ENCODE results near the gene RELL1. TPM values are rescaled to one million over a fixed set of nuclear protein-coding genes. Genes with fewer than 3 reads are reported as not detected.

The RELL1 gene
- total RNA-seq, 1 donor from 2014 or later = 40.6 TPM

DNA sequence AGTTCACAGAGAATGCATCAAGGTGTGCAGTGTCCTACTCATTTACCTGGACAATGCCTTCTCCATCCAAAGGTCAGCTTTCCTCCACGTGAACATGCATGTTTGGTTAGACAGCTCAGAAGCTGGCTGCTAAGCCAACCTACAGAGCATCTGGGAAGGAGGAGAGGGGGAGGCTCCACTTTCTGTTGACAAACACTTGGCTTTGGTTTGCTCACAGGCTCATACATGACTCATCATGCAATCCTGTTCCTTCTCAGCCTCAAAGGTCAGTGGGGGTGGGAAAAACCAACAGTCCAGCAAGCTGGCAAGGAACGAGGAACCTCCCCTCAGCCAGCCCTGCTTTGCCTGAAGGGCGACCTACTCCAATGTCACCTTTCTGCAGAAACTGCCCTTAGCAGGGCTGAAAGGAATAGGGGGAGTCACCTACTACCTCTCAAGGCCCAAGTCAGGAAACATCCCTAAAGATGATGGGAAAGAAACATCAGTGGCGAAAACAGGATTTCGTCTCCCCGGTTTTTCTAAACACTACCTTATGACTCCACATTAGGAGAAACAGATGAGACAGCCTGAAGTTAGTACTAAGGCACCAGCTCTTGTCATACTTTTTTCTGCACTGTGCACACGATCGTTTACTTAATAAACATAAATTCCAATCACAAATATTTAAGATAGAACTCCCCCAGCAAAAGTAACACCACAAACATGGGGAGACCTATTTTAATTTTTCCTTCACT is 37.9 kb downstream of the RELL1 start:
- peak; percentile 84 for DNase-seq (ENCODE audit: low spot score)
- intact Hi-C loops (cut with DNase I) = loop anchor here (5.0 kb wide), 1 partner anchor 39 kb away; the partner anchor contains the start of gene RELL1

DNA sequence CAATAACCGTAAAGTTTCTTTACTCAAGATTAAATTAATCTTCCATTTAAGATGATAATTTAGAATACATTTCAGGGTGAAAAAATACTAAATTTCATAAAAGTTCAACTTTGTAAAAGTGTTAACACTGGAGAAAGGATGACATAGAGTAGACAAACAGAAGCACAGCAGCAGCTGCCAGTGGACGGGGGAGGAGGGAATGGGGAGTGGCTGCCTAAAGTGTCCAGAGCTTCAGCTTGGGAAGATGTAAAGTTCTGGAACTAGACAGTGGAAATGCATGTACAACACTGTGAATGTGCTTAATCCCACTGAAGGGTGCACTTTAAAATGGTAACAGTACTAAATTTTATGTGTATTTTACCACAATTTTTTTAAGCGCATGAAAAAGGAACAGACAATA is 39.9 kb downstream of the RELL1 start:
- no peak for DNase-seq (ENCODE audit: low spot score)
- intact Hi-C loops (cut with DNase I) = loop anchor here (5.0 kb wide), 1 partner anchor 41 kb away; the partner anchor contains the start of gene RELL1

DNA sequence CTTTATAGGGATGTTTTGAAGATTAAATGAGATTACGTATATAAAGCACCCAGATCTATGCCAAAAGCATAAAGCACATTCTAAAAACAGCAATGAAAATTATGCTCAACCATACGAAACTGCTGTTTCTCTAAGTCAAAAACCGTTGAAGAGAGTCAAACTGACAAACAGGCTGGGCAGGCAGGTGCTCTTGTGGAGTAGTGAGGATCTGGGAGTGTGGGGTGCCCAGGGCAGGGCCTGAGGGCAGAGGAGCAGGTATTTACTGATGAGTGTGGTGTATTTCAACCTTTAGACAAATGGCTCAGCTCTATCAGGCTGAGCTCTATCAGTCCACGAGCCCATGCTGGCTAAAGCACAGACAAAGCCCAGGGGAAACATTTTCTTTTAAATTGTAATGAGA is 40.4 kb downstream of the RELL1 start:
- intact Hi-C loops (cut with DNase I) = loop anchor here (5.0 kb wide), 1 partner anchor 42 kb away; the partner anchor contains the start of gene RELL1
- no peak for DNase-seq (ENCODE audit: low spot score)

DNA sequence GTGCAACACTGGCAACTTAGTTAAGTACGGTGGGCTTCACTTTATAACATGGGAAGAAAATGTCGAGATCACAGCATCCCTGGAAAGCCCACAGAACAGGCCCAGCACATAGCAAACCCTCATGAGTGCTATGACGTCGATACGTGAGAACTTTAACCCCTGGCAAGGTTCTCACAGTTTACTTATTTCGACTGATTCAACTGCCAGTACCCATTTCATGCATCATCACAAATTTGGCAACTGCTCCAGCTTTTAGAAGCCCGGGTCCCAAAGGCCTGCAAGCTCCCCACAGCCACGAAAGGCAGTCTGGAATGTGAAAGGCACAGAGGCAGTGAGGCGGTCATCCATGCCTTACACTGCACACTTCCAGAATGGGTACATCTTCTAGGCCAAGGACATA is 41.2 kb downstream of the RELL1 start:
- no peak for DNase-seq (ENCODE audit: low spot score)
- intact Hi-C loops (cut with DNase I) = loop anchor here (5.0 kb wide), 1 partner anchor 42 kb away; the partner anchor contains the start of gene RELL1

DNA sequence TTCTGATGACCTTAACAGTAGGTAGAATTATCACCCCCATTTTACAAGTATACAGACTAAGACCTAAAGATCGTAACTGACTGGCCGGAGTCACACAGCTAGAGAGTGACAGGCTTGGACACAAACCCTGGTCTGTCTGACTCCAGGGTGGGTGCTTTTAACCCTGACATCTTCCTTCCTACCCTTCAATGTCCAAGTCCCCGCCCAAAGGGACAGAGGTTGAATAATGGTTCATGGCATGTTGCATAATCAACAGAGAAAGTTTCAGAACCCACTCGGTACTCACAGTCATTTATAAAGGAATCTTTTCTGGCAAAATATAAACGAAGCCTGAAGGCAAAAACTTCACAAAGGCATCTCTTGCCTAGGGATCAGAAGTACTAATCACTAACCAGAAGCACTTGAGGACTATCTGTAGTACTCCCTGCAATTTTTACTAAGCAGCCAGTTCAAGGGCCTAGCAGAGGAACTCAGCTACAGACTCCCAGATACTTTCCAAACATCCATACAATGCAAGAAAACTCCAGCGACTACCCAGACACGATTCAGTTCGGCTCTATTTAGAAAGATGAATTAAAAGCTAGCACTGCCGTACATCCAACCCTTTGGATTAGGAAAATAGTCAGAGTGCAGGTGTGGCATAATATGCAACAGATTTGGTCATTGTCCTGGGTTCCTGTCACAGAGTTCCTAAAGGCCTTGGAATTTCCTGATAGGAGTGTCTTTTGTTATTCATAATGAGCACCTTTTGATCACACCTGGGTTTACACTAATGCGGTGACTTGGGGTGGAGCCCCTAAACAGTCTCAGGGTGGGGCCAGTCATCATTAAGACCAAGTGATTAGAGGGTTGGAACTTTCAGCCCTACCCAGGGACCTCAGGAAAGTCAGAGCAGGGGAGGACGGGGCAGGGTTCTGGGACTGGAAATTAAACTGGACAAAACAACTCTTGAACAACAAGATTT is 44.0 kb downstream of the RELL1 start:
- DNase-seq (ENCODE audit: low spot score) = no peak
- intact Hi-C loops (cut with DNase I) = no loop called here

DNA sequence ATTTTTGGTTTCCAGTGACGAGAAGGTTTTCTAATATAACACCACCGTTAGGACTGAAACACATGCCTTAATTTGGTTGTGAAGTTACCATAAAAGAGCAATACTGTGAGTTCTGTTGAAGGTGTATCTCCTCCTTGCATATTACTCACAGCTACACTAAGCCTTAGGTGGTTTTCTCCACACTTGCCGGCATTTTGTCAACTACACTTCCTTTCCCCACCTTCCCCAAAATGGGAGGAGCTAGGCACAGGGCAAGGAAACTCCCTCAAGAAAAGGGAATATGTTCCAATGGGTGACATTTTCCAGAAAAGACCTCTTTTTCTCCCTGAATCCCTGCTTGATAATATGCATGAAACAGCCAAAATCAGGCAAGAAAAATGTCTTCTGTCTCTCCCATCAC is 44.8 kb downstream of the RELL1 start:
- intact Hi-C loops (cut with DNase I) = no loop called here
- DNase-seq (ENCODE audit: low spot score) = no peak

DNA sequence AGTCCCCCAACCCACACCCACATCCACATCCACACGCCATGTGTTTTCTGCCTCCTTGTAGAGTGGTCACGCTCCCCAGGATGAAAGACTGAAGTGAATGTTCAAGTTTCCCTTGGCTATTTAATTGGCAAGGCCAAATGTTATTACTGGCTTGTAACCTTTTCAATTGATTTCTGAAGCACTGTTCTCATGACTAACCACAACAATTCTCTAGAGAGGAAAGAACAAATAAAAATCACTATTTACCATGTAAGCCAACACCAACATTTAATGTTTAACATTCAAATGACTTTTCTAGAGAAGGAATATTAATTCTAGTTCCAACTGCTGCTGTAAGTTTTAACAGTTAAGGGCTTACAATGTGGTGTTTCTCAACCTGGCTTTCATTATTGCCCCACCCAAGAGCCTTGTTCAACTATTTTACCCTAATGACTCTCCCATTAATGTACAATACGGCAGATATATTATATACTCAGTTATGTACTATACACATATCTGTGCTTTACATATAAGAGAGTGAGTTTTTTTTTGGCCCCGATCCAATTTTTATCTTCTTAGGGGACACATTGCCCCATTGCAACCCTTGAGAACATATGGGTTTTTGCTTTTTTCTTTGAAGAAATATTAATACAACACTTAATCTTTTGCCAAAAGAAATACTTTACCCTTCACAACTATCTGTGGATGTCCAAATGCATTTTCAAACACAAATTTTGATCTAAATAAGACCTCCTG is 46.5 kb downstream of the RELL1 start:
- no peak for DNase-seq (ENCODE audit: low spot score)
- intact Hi-C loops (cut with DNase I) = no loop called here

DNA sequence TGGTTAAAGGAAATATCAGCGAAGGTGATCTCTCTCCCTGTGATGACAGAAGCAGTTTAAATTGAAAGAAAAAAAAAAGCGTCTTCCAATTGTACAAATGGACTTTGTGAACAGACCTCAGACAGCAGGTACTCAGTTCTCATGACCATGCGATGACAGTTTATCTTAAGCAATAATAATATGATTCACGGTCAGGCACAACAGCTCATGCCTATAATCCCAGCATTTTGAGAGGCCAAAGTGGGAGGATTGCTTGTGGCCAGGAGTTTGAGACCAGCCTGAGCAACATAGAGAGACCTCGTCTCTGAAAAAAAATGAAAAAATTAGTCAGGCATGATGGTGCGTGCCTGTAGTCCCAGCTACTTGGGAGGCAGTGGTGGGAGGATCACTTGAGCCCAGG is 51.0 kb downstream of the RELL1 start:
- DNase-seq (ENCODE audit: low spot score) = no peak
- intact Hi-C loops (cut with DNase I) = no loop called here

DNA sequence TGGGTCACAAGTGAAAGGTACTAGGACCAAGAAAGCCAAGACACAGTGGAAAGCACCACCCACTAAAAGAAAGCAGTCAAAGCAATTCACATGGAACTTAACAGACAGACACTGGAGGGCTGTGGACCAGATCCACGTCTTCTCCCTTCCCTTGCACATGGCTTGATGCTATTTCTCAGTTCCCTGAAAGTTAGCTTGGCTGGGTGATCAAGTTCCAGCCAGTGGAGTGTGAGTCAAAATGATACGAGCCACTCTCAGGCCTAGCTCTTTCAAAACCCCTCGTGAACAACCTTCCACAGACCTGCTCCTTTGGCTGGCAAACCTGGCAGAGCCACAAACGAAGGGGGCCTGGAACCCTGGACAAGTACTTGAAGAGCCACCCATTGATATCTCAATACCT is 52.0 kb downstream of the RELL1 start:
- intact Hi-C loops (cut with DNase I) = no loop called here
- no peak for DNase-seq (ENCODE audit: low spot score)

DNA sequence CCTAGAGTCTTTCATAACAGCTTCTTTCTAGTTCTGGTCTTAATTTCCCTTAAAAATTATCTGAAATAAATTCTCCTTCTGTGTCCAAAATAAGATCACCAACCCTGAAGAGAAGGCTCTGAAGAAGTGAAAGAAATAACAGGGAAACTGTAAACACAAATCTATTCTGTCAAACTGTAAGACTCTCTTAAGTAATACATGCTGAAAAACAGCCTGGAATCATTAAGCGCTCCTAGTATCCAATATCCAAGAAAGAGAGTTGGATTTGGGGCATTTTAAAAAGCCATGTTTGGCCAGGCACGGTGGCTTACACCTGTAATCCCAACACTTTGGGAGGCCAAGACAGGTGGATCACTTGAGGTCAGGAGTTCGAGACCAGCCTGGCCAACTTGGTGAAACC is 53.3 kb downstream of the RELL1 start:
- intact Hi-C loops (cut with DNase I) = no loop called here
- no peak for DNase-seq (ENCODE audit: low spot score)

DNA sequence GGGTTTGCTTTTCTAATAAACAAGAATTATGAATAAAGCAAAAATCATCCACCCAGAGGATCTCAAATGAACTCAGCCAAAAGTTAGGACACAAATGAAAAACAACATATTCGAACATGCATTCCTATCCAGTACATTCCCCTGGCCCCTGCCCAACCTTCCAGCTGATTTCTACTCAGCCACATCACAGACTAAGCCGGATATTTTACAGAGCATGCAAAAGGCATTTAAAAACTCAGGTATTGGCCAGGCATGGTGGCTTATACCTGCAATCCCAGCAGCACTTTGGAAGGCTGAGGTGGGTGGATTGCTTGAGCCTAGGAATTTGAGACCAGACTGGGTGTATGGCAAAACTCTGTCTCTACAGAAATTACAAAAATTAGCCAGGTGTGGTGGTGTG is 54.6 kb downstream of the RELL1 start:
- intact Hi-C loops (cut with DNase I) = no loop called here
- DNase-seq (ENCODE audit: low spot score) = no peak

DNA sequence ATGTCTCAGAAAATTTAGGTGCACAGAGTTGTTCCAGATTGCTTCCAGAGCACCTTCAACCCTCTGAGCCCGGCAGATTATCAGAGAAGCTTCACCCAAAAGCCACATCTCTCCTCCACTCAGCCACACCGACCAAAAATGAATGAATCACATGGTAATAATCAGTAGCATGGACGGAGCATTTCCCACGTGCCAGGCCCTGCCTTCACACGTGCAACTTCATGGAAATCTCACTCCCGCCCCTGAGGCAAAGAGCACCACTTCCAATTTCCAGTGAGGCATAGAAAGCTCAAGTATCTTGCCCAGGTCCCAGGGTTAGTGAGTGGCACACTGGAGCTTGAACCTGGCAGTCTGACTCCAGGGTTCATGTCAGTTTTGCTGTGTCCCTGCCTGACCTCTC is 56.5 kb downstream of the RELL1 start:
- intact Hi-C loops (cut with DNase I) = no loop called here

DNA sequence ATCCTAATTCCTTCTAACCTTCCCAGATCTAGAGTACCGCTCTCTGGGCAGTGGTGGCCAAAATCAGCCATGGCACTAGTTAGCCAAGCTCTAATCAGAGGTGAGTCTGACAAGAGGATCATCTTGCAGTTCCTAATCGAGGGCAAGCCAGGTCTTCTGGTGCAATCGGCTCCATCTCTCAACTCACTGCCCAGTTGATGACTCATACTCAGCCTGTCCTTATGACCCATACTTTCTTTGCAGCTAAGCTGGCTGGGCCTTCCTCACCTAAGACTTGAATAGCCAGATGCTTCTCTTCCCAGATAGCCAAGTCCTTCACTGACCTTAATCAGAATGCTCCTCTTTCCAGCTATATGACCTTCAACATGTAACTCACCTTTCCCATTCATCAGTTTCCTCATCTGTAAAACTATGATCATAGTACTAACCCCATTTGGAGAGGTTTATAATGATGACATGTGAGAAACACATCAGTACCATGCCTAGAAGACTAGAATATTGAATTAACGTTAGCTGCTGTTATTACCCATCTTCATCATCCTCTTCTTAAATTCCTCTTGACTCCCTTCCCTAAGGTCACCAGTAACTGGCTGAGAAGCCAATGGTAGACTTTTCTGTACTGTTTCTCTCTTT is 57.1 kb downstream of the RELL1 start:
- no peak for DNase-seq (ENCODE audit: low spot score)

More for the DNA sequence above, 56.5 kb downstream of the RELL1 start:
- no peak for DNase-seq (ENCODE audit: low spot score)

DNA sequence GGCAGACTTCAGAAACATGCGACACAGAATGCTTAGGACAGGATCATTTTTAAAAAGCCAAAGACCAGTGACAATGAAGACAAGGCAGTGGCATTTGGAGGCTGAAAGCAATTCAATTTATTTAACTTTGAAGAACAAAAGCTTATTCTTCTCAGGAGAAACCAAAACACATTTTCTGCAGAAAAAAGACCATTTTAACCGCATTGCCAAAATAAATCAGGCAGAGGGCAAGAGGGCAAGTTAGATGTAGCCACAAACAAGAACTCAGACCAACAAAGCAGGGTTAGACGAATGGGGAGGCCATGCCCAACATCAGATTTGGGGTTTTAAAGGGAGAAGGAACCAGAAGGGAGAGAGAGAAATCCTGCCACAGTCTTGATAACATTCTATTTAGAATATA is 58.9 kb downstream of the RELL1 start:
- intact Hi-C loops (cut with DNase I) = no loop called here
- DNase-seq (ENCODE audit: low spot score) = no peak

More for the DNA sequence above, 57.1 kb downstream of the RELL1 start:
- intact Hi-C loops (cut with DNase I) = no loop called here

DNA sequence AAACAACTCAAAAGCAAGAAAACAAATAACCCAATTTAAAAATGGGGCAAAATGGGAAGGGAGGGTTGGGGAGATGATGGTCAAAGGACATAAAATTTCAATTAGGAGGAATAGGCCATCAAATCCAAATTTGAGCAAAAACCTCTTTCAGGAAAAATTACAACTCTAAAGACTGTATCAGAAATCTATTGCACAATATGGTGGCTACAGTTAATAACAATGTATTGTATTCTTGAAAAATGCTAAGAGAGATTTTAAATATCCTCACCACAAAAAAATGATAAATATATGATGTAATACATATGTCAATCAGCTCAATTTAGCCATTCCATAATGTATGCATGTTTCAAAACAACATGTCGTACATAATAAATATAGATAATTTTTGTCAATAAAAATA is 60.7 kb downstream of the RELL1 start:
- DNase-seq (ENCODE audit: low spot score) = no peak
- intact Hi-C loops (cut with DNase I) = no loop called here

DNA sequence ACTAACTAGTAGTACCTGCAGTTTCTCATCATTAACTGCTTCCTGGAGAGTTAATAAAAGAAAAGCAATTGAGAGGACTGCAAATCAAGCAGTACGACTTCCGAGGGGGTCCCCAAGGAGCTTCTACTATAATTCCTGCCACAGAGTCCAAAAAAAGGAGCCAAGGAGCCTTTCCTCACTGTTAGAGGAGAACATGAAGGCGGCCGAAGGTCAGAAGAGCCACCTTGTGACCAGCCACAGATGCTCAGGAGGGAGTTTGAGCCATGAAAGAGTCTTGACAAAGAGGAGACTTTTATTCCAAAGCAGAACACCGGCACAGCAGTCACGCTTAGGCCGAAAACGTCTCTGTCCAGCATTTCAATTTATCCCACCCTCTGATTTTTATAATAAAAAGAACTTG is 62.2 kb downstream of the RELL1 start:
- intact Hi-C loops (cut with DNase I) = no loop called here
- DNase-seq (ENCODE audit: low spot score) = no peak

DNA sequence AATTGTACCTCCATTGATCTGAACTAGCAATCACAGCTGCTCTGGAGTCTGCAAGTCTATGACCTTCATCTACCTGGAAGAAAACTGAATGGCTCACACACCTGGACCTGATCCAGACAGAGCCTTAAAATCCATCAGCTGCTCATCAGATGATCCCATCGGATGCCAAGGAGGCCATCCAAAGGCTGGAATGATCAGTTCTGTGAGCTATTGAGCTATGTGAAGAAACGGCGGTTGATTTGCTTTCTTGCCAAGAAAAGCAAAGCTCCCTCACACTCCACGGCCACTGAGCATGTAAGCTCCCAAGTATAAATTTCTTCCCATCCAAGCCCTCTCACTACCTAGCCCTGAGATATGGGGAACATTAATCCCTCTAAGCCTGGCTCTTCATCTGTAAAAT is 63.1 kb downstream of the RELL1 start:
- DNase-seq (ENCODE audit: low spot score) = no peak
- intact Hi-C loops (cut with DNase I) = no loop called here

DNA sequence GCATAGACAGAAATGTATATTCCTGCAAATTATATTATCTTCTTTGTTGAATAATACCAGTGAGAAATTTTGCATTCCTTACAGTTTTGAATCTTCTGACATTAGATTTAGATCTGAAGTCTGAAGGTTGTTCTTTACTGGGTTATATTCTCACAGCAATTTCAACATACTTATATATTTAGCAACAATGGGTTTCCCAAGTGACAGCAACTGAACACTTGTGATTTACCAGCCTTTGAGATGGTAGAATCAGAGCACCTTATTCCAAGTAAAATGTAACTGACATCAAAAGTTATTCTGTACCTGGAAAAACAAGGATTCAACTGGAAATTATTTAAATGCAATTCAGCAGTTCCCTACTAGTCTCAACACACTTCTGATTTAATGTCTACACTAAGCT is 66.0 kb downstream of the RELL1 start:
- intact Hi-C loops (cut with DNase I) = no loop called here
- DNase-seq (ENCODE audit: low spot score) = no peak

DNA sequence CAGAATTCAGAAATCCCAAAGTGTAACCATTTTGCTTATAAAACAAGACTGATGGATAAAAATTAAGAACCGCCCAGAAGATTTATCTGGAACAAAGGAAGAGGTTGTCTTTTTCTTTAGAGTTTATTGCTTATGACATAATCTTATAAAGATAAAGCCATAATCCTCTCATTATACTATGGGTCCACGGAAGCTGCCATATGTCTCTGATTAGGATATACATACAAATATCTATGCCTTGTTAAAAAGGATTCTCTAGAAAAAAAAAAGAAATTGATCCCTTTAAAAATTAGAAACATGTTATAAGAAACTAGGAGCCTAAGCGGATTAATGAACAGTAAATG is 70.5 kb downstream of the RELL1 start:
- no peak for DNase-seq (ENCODE audit: low spot score)
- intact Hi-C loops (cut with DNase I) = no loop called here

All from cardiac septum (tissue), 1 donor.